Smooth muscle cell (in vitro differentiated cells): ENCODE measurements around the gene PDZD8. TPM values are rescaled to one million over a fixed set of nuclear protein-coding genes. Genes with fewer than 3 reads are reported as not detected.

Experiments used
- DNase-seq: peaks from one replicate; lab custom pipeline; 2025; ENCODE audit not compliant: unreplicated experiment; lab: John Stamatoyannopoulos, UW
- H2AFZ ChIP-seq: fragments of 200-600 bp; sonication (generic); 2 replicates; pipeline ENCODE4 v1.6.0; 2016; ENCODE audit warnings: antibody characterized with exemption, low read depth, mild to moderate bottlenecking
- H3F3A ChIP-seq: fragments of 200-600 bp; sonication (generic); 2 replicates; pipeline ENCODE4 v1.6.0; 2017; ENCODE audit warnings: antibody characterized with exemption, low read depth
- H3K27ac ChIP-seq: fragments of 200-600 bp; sonication (generic); 2 replicates; pipeline ENCODE4 v1.5.1; 2016; ENCODE audit warnings: low read depth, mild to moderate bottlenecking
- H3K27me3 ChIP-seq: fragments of 200-600 bp; sonication (generic); 2 replicates; pipeline ENCODE4 v1.6.1; 2016; ENCODE audit warnings: low read depth, mild to moderate bottlenecking
- H3K36me3 ChIP-seq: fragments of 200-600 bp; sonication (generic); 2 replicates; pipeline ENCODE4 v1.5.1; 2016; ENCODE audit warnings: low read depth
- H3K4me1 ChIP-seq: fragments of 200-600 bp; sonication (generic); 2 replicates; pipeline ENCODE4 v1.5.1; 2016; ENCODE audit warnings: low read depth
- H3K4me2 ChIP-seq: fragments of 200-600 bp; sonication (generic); 2 replicates; pipeline ENCODE4 v1.6.0; 2016; ENCODE audit warnings: mild to moderate bottlenecking
- H3K4me3 ChIP-seq: fragments of 200-600 bp; sonication (generic); 2 replicates; pipeline ENCODE4 v1.5.1; 2016; ENCODE audit warnings: mild to moderate bottlenecking
- H3K79me2 ChIP-seq: fragments of 200-600 bp; sonication (generic); 2 replicates; pipeline ENCODE4 v1.6.0; 2016; ENCODE audit warnings: low read depth, mild to moderate bottlenecking
- H3K9ac ChIP-seq: fragments of 200-600 bp; sonication (generic); 2 replicates; pipeline ENCODE4 v1.6.0; 2016; ENCODE audit warnings: low read depth
- H3K9me3 ChIP-seq: fragments of 200-600 bp; sonication (generic); replicated peaks from 2 replicates; pipeline ENCODE4 v1.5.1; 2016; ENCODE audit warnings: low read depth
- H4K20me1 ChIP-seq: fragments of 200-600 bp; sonication (generic); 2 replicates; pipeline ENCODE4 v1.6.0; 2016; ENCODE audit warnings: low read depth
- CTCF ChIP-seq: fragments of 200-600 bp; sonication (generic); IDR thresholded peaks from 2 replicates; pipeline ENCODE4 v1.5.1; 2017; ENCODE audit warnings: borderline replicate concordance, mild to moderate bottlenecking, antibody characterized with exemption; ENCODE audit not compliant: insufficient read depth, poor library complexity, severe bottlenecking
- WGBS: methylation state at CpG from one replicate; pipeline ENCODE4 v1.1.7; 2016; ENCODE audit warnings: low lambda C conversion rate; 5-methylcytosine and 5-hydroxymethylcytosine counted together
- polyA plus RNA-seq: library from polyadenylated mRNA; unstranded; fragments of >200 nt; fragmentation: Nextera tagmentation; extraction: Ambion mirVana; gene quantifications from 2 replicates; pipeline ENCODE4 v1.2.1, GENCODE V29; 2016
- total RNA-seq: library from RNA; depleted of rRNA; stranded (reverse); fragments of >200 nt; gene quantifications from 2 replicates; pipeline ENCODE4 v1.2.3, GENCODE V29; 2014

The PDZD8 gene
- total and polyA plus RNA-seq, 2 experiments from 2014 or later: 6.3 to 22.1 TPM

GRCh38 chr10:117316701-117317100, 58.5 kb downstream of the PDZD8 start:
- no peaks in the 10 kb centered on the region for H3K4me1 ChIP-seq
- WGBS: 96% methylated on average over 2 of the region's 2 CpGs
- DNase-seq: no peak
- no peaks in the 10 kb centered on the region for H3K9me3 ChIP-seq
- H3F3A ChIP-seq: no peaks in the 10 kb centered on the region
- TF ChIP-seq CTCF: no peak
- peaks cover 6% of the 10 kb centered on the region for H3K79me2 ChIP-seq
- H3K27ac ChIP-seq: no peak overlapping the region
- H3K36me3 ChIP-seq: no peaks in the 10 kb centered on the region
- no peak overlapping the region for H3K9ac ChIP-seq
- no peak overlapping the region for H2AFZ ChIP-seq
- no peaks in the 10 kb centered on the region for H3K27me3 ChIP-seq
- H3K4me2 ChIP-seq: no peak overlapping the region
- no peak overlapping the region for H3K4me3 ChIP-seq
- peaks cover 65% of the 10 kb centered on the region for H4K20me1 ChIP-seq

- H2AFZ ChIP-seq: no peak overlapping the region
Observed at GRCh38 chr10:117313641-117314040, 61.6 kb downstream of the PDZD8 start.

DNA sequence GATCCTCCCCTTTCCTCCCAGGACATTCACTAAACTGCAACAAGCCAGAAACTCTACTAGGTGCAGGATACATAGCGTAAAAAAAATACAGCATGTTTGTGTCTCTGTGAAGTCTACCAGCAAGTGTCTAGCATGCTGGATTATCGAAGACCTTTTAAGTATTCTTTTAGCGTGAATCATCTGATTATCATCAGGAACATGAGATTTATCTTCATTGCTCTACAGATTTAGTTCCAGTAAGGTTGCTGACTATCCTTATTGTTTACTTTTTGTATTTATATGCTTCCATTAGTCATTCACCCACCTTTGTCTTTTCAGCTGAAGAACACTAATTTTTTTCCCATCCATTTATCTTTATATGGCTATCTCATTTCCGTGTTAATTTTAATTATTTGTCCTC, 62.8 kb downstream of the PDZD8 start:
- Histone ChIP-seq H2AFZ (no peak overlapping the region), H3K4me1 (no peaks in the 10 kb centered on the region), H3K4me2 (no peak overlapping the region), H4K20me1 (peaks cover 50% of the 10 kb centered on the region), H3K9ac (no peak overlapping the region), H3K4me3 (no peak overlapping the region), H3K9me3 (no peaks in the 10 kb centered on the region), H3K27me3 (no peaks in the 10 kb centered on the region), H3K36me3 (no peaks in the 10 kb centered on the region), H3K79me2 (peaks cover 3% of the 10 kb centered on the region), H3F3A (no peaks in the 10 kb centered on the region), H3K27ac (no peak overlapping the region)
- no peak for TF ChIP-seq CTCF
- no peak for DNase-seq
- WGBS: 92% methylated on average over 4 of the region's 4 CpGs

More at GRCh38 chr10:117313641-117314040, 61.6 kb downstream of the PDZD8 start:
- Histone ChIP-seq H3K4me1 (no peaks in the 10 kb centered on the region), H3K9ac (no peak overlapping the region), H3K9me3 (no peaks in the 10 kb centered on the region), H3K36me3 (no peaks in the 10 kb centered on the region), H3K79me2 (no peaks in the 10 kb centered on the region), H3K27ac (no peak overlapping the region), H4K20me1 (peaks cover 56% of the 10 kb centered on the region), H3K4me2 (no peak overlapping the region), H3F3A (no peaks in the 10 kb centered on the region), H3K27me3 (no peaks in the 10 kb centered on the region), H3K4me3 (no peak overlapping the region)
- no peak for TF ChIP-seq CTCF
- DNase-seq: no peak
- 93% methylated on average over 1 of the region's 1 CpG for WGBS

- no peaks in the 10 kb centered on the region for H3F3A ChIP-seq
- no peaks in the 10 kb centered on the region for H3K9me3 ChIP-seq
- H3K36me3 ChIP-seq: no peaks in the 10 kb centered on the region
- no peak for TF ChIP-seq CTCF
- 89% methylated on average over 5 of the region's 5 CpGs for WGBS
- H3K79me2 ChIP-seq: peaks cover 6% of the 10 kb centered on the region
- no peaks in the 10 kb centered on the region for H3K27me3 ChIP-seq
- no peak for DNase-seq
- no peaks in the 10 kb centered on the region for H3K4me1 ChIP-seq
- no peak overlapping the region for H3K4me3 ChIP-seq
- H3K4me2 ChIP-seq: no peak overlapping the region
- no peak overlapping the region for H2AFZ ChIP-seq
- no peak overlapping the region for H3K9ac ChIP-seq
- H3K27ac ChIP-seq: no peak overlapping the region
- peaks cover 41% of the 10 kb centered on the region for H4K20me1 ChIP-seq
Observed at GRCh38 chr10:117311261-117311660, 64.0 kb downstream of the PDZD8 start.
